Measurements from ENCODE around the gene HIP1R. TPM values are rescaled to one million over a fixed set of nuclear protein-coding genes. Genes with fewer than 3 reads are reported as not detected.
A peak's percentile ranks its signal among the peaks of the same experiment; 100 is the strongest.
"Not testable (repeated sequence)": the region's sequence is repeated elsewhere in the genome, so short reads cannot be mapped to it uniquely, and the experiment has no call there.

Gene HIP1R, protein sequence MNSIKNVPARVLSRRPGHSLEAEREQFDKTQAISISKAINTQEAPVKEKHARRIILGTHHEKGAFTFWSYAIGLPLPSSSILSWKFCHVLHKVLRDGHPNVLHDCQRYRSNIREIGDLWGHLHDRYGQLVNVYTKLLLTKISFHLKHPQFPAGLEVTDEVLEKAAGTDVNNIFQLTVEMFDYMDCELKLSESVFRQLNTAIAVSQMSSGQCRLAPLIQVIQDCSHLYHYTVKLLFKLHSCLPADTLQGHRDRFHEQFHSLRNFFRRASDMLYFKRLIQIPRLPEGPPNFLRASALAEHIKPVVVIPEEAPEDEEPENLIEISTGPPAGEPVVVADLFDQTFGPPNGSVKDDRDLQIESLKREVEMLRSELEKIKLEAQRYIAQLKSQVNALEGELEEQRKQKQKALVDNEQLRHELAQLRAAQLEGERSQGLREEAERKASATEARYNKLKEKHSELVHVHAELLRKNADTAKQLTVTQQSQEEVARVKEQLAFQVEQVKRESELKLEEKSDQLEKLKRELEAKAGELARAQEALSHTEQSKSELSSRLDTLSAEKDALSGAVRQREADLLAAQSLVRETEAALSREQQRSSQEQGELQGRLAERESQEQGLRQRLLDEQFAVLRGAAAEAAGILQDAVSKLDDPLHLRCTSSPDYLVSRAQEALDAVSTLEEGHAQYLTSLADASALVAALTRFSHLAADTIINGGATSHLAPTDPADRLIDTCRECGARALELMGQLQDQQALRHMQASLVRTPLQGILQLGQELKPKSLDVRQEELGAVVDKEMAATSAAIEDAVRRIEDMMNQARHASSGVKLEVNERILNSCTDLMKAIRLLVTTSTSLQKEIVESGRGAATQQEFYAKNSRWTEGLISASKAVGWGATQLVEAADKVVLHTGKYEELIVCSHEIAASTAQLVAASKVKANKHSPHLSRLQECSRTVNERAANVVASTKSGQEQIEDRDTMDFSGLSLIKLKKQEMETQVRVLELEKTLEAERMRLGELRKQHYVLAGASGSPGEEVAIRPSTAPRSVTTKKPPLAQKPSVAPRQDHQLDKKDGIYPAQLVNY
- polyA plus RNA-seq, result 58.3 TPM

DNA sequence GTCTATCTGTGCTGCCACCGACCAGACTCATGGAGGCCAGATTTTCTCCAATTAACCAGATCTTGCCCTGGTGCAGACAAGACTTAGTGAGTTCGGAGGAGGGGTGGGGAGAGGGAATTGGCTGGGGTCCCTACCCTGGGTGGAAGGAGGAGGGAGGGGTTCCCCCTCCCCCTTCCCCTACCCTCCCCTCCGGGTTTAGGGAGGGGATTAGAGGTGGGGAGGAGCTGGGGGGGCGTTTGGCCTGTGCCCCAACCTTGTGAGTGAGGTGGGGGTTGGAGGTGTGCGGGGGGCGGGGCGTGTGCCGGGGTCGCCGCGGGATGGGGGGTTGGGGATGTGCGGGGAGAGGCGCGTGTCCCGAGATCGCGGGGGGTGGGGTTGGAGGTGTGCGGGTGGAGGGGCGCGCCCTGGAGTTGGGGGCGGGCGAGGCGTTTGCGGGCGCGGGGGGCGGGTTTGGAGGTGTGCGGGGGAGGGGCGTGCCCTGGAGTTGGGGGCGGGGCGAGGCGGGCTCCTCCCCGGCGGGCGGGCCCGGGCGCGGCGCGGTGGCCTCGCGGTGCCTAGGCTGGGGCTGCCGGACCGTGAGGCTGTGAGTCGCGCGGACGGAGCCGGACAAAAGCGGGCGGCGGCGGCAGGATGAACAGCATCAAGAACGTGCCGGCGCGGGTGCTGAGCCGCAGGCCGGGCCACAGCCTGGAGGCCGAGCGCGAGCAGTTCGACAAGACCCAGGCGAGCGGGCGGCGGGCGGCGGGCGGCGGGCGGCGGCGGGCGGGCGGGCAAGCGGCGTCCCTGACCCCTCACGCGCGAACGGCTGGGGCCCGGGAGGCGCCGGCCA is at the start of gene HIP1R:
Gene HIP1R (plus strand): TSS at position 537 of the 829 bp plus-strand sequence. CDS start 94 bp downstream, at position 631.
- Mint-ChIP-seq H3K27ac (peak within 1 kb of the TSS; percentile 96 to 99 (median 98)), H3K9me3 (no peaks in the 10 kb centered on the region), H3K27me3 (peaks cover 3% of the 10 kb centered on the region), H3K4me1 (peaks cover 40 to 41% (median 41%) of the 10 kb centered on the region in 3 donors), H3K4me3 (peak within 1 kb of the TSS; percentile 98 to 99 (median 98)), H3K36me3 (no peaks in the 10 kb centered on the region)

DNA sequence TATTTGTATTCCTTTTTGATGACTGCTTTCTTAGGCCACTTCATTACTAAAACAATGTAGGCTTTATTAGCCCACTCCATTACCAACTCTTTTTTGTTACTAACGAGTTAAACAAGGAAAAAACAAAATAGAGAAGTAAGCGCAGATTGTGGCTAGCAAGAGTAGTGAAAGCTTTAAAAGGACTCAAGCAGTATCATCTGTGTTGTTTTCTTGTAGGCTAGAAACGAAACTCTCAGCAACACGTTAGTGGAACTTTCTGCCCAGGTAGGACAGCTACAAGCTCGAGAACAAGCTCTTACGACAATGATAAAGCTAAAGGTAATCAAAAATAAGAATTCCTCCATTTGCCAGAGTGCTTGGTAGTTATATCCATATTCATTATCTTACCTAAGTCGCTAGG is 49.8 kb upstream of the HIP1R start:
- Mint-ChIP-seq H3K4me1 (peaks cover 0 to 8% (median 6%) of the 10 kb centered on the region in 3 donors), H3K4me3 (no peak overlapping the region), H3K27ac (no peak overlapping the region), H3K9me3 (no peaks in the 10 kb centered on the region), H3K36me3 (peaks cover 2% of the 10 kb centered on the region), H3K27me3 (no peaks in the 10 kb centered on the region)

DNA sequence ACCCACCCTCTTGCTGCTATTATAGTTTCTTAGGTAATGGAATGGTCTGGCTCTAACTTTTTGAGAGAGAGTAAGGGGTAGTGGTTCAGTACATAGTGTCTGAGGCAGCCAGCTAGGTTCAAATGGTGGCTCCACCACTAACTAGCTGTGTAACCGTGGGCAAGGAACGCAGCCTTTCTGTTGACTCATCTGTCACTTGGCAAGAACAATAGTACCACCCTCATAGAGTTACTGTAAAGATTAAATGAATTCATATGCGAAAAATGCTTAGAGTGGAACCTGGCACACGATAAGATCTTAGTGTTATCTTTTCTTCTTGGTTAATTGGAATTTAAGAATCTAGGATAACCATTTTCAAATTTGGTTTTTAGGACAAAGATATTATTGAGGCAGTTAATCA is 46.9 kb upstream of the HIP1R start:
- Mint-ChIP-seq H3K4me1 (peaks cover 0 to 8% (median 6%) of the 10 kb centered on the region in 3 donors), H3K9me3 (no peaks in the 10 kb centered on the region), H3K4me3 (no peak overlapping the region), H3K27ac (no peak overlapping the region), H3K36me3 (peaks cover 4% of the 10 kb centered on the region), H3K27me3 (no peaks in the 10 kb centered on the region)

DNA sequence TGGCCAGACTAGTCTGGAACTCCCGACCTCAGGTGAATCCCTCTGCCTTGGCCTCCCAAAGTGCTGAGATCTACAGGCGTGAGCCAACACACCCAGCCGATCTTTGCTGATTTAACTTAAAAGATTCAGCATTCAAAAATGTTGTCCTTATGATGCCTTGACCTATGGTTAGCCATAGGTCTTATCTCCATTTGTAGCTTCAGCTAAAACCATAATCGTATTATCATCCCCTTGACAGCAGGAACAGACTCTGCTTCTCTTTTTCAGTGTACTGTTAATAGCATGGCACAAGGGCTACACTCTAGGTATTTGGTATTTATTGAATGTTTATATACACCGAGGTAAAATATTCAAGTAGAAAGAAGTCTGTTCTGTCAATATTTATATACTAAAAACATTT is 45.6 kb upstream of the HIP1R start:
- Mint-ChIP-seq H3K9me3 (no peaks in the 10 kb centered on the region), H3K27ac (no peak overlapping the region), H3K4me3 (no peak overlapping the region), H3K36me3 (peaks cover 2% of the 10 kb centered on the region), H3K4me1 (peaks cover 5 to 10% (median 7%) of the 10 kb centered on the region in 3 donors), H3K27me3 (no peaks in the 10 kb centered on the region)

DNA sequence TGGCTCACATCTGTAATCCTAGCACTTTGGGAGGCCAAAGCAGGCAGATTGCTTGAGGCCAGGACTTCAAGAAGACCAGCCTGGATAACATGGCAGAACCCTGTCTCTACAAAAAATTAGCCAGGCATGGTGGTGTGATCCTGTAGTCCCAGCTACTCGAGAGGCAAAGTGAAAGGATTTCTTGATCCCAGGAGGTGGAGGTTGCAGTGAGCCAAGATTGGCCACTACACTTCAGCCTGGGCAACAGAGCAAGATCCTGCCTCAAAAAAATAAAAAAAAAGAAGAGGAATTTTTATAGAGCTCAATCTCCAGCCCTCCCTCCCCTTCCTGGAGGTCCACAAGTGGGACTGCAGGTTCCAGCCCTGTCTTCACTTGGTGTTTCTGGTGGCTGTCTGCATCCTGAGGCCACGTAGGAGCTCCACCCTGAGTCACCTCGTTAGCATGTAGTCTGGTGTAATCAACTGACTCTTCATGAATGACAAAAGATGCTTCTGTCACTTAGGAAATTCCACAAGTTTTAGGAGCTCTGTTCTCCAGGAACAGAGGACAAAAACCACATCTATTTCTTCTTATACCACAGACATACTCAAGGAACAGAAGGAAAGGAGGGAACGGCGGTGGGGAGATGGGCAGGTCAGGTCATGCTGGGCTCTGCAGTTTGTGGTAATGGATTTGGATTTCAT is 44.7 kb upstream of the HIP1R start:
- Mint-ChIP-seq H3K36me3 (peaks cover 2% of the 10 kb centered on the region), H3K27me3 (no peaks in the 10 kb centered on the region)

DNA sequence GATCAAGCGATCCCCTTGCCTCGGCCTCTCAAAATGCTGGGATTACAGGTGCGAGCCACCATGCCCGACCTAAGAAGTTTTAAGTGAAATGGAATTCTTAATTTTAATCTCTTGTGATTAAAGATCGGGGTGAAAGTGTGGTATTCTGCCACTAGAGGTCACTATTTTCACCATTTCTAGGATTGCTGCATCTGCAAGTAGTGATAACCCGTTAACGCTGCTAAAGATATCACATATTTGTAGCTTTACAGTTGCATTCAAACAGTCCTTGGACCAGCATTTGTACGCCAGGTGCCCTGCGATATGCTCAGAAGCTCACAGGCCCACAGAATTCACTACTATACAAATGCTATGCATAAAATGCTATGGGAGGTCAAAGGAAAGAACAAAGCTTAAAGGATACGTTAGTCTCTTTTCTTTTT is 41.6 kb upstream of the HIP1R start:
- H3K4me3 Mint-ChIP-seq, result peak overlapping the region in 1 of 4 donors; percentile 12
- H3K27ac Mint-ChIP-seq, result no peak overlapping the region
- peaks cover 2% of the 10 kb centered on the region for H3K36me3 Mint-ChIP-seq
- H3K9me3 Mint-ChIP-seq, result no peaks in the 10 kb centered on the region
- no peaks in the 10 kb centered on the region for H3K27me3 Mint-ChIP-seq
- H3K4me1 Mint-ChIP-seq, result peaks cover 2 to 5% (median 4%) of the 10 kb centered on the region in 3 donors

More for the DNA sequence above, 44.7 kb upstream of the HIP1R start:
- H3K27ac Mint-ChIP-seq, result no peak overlapping the region
- peaks cover 5 to 8% (median 5%) of the 10 kb centered on the region in 3 donors for H3K4me1 Mint-ChIP-seq
- no peaks in the 10 kb centered on the region for H3K9me3 Mint-ChIP-seq
- no peak overlapping the region for H3K4me3 Mint-ChIP-seq

DNA sequence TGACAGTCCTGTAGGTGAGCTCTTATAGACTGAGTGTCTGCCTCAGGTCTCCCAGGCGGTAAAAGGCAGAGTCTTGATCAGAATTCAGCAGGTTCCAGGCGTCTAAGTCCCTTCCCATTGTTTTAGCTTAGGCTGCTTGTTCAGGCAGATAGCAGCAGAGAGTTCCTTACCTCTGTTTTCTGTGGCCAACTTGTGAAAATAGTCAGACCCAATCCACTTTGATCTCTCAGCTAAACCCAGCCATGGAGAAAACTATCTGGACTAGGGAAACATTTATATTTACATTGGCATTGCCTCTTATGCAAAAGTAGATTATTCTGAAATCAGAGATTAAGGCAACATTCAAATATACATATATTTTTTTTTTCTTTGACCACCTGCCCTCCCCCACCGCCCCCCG is 39.5 kb upstream of the HIP1R start:
- H3K27ac Mint-ChIP-seq, result no peak overlapping the region
- H3K4me3 Mint-ChIP-seq, result no peak overlapping the region
- H3K36me3 Mint-ChIP-seq, result peaks cover 2% of the 10 kb centered on the region
- H3K9me3 Mint-ChIP-seq, result no peaks in the 10 kb centered on the region
- H3K4me1 Mint-ChIP-seq, result peaks cover 2 to 5% (median 4%) of the 10 kb centered on the region in 3 donors
- no peaks in the 10 kb centered on the region for H3K27me3 Mint-ChIP-seq

DNA sequence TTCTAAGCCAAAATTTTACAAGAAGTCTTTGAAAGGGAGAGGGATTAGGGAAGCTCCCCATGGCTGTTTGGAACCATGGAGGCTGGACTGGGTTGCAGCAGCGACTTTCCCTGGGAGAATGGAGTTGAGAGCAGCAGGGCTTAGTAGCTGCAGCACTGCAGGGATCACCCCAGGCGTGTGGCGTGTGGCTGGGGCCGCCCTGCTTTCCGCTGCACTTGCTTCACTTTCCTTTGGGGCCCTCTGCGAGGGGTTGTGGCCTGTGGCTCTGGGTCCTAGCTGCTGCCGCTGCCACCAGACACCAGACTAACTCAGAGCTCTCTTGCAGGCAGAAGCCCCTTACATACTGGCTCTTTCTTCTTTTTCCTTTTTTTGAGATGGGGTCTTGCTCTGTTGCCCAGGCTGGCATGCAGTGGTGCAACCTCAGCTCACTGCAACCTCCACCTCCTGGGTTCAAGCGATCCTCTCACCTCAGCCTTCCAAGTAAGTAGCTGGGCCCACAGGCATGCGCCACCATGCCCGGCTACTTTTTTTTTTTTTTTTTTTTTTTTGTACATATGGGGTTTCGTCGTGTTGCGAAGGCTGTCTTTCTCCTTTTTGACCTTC is 35.5 kb upstream of the HIP1R start:
- Mint-ChIP-seq H3K9me3 (no peaks in the 10 kb centered on the region), H3K36me3 (no peaks in the 10 kb centered on the region), H3K4me1 (no peaks in the 10 kb centered on the region), H3K27me3 (no peaks in the 10 kb centered on the region), H3K4me3 (no peak overlapping the region), H3K27ac (no peak overlapping the region)

DNA sequence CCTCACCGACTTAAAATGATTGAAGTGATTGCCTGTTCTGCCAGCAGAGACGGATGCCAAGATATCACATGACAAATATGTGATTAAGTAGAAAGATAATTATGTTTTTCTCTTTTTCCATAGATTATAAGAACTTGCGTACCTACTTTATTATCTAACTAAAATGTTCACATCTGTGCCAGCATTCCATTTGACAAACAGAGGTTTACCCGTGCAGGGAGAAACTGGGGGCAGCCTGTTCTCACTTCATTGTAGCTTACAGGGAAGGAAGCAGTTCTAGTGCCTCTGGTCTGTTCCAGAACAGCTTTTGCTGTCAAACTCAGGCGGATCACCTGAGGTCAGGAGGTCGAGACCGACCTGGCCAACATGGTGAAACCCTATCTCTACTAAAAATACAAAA is 31.3 kb upstream of the HIP1R start:
- Mint-ChIP-seq H3K27me3 (no peaks in the 10 kb centered on the region), H3K36me3 (peaks cover 3% of the 10 kb centered on the region), H3K27ac (no peak overlapping the region), H3K4me1 (peaks cover 2 to 4% (median 4%) of the 10 kb centered on the region in 3 donors), H3K9me3 (no peaks in the 10 kb centered on the region), H3K4me3 (no peak overlapping the region)

DNA sequence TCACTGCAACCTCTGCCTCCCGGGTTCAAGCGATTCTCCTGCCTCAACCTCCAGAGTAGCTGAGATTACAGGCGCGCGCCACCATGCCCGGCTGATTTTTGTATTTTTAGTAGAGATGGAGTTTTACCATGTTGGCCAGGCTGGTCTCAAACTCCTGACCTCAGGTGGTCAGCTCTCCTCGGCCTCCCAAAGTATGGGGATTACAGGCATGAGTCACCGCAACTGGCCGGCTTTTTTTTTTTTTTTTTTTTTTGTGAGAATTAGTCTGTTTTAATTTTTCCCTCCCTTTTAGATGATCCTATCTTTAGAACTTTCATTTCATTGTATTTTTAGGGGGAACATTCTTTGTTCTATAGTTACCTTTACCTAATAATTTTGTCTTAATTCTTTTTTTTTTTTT is 30.3 kb upstream of the HIP1R start:
- H3K36me3 Mint-ChIP-seq, H3K27me3 Mint-ChIP-seq, H3K4me1 Mint-ChIP-seq, H3K9me3 Mint-ChIP-seq, H3K4me3 Mint-ChIP-seq, H3K27ac Mint-ChIP-seq: not testable (repeated sequence)

DNA sequence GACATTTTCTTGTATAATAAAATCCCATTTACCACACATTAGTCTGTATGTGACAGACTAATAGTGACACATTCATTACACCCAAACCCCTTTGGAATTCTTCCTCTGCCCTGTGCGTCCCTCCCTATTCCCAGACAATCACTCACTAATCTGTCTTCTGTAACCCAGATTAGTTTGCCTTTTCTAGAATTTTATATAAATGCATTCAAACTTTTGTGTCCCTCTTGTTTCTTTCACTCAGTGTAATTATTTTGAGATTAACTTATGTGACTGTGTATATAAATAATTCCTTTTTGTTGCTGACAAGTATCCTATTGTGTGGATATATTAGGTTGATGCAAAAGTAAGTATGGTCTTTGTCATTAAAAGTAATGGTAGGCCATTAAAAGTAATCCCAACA is 27.6 kb upstream of the HIP1R start:
- Mint-ChIP-seq H3K9me3 (no peaks in the 10 kb centered on the region), H3K4me1 (peaks cover 5 to 12% (median 10%) of the 10 kb centered on the region in 3 donors), H3K27ac (peak overlapping the region in 1 of 3 donors; percentile 42), H3K36me3 (peaks cover 5% of the 10 kb centered on the region), H3K27me3 (no peaks in the 10 kb centered on the region), H3K4me3 (no peak overlapping the region)

DNA sequence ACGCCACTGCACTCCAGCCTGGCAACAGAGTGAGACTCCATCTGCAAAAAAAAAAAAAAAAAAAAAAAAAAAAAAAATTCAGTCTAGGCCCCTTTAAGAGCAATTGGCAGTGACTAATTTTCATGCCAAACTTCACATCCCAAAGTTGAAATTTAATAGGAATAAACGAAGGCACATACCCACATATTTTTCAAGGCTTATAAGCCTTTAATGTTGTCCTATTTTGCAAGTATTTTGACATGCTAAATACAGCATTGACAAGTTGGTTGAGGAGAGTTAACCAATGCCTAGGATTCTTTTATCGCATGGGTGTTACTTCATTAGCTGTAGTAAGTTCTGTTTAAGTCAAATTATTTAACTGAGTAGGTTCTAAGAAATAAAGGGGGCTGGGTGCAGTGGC is 23.5 kb upstream of the HIP1R start:
- Mint-ChIP-seq H3K9me3 (no peaks in the 10 kb centered on the region), H3K4me3 (peak overlapping the region in 2 of 4 donors; percentile 9 to 55), H3K4me1 (peaks cover 15 to 26% (median 23%) of the 10 kb centered on the region in 3 donors), H3K27ac (peak overlapping the region in 1 of 3 donors; percentile 6), H3K36me3 (peaks cover 2% of the 10 kb centered on the region), H3K27me3 (no peaks in the 10 kb centered on the region)

DNA sequence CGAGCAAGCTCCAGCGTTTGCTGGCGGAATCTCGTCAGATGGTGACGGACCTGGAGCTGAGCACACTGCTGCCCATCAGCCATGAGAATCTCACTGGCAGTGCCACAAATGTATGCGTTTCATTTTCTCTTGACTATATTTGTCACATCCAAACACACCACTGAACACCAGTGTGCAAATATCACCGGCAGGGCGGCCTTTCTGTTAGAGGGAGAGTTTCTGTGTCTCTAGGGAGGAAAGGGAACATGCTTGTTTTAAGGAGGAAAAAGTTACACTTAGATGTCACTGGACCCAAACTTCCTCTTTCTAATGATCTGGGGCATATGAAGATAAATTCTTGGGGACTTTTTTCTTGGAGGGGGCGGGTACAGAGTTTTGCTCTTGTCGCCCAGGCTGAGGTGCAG is 21.9 kb upstream of the HIP1R start:
- H3K9me3 Mint-ChIP-seq, result no peaks in the 10 kb centered on the region
- H3K27ac Mint-ChIP-seq, result peak overlapping the region; percentile 14 to 86 (median 47)
- H3K4me3 Mint-ChIP-seq, result peak overlapping the region; percentile 9 to 92 (median 70)
- H3K27me3 Mint-ChIP-seq, result no peaks in the 10 kb centered on the region
- peaks cover 15 to 26% (median 23%) of the 10 kb centered on the region in 3 donors for H3K4me1 Mint-ChIP-seq
- H3K36me3 Mint-ChIP-seq, result peaks cover 2% of the 10 kb centered on the region

Measured in IgD-negative memory B cell (primary cell).